ENCODE measurements around the gene ZNF853.

DNA sequence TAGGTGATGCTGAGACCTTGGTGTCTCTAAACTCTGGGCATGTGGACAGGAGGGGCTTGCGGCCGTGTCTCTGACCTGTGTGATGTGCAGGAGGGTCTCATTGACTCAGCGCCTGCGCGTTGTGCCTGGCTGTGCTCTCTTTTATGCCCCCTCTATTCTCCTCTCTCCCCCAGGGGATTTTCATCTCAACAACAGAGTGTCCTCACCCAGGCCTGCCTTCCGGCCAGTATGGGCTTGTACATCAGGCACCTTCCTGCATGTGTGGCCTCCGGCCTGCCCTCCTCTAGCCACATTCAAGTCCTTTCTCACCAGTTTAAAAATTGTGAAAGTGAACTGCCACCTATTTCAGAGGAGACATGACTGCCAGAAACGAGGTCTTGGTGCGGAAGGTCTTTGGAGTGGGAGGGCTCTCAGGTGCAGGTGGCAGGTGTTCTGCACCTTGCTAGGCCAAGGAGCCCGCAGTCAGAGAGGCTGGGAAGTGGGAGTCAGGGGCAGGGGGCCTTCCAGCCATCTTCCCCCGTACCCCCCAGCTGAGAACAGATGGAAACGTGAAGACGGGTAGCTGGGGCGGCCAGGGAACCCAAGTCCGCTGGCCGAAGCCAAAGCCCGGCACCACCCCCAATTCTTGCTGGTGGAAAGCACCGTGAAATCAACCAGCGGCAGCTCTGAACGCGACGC, 26.1 kb upstream of the ZNF853 start:
- no peak for TF ChIP-seq EZH2phosphoT487 (IDR thresholded peaks at IDR 0.05; ENCODE audit: low read depth, severe bottlenecking, unreplicated experiment)
- TF ChIP-seq, protein P1, sequence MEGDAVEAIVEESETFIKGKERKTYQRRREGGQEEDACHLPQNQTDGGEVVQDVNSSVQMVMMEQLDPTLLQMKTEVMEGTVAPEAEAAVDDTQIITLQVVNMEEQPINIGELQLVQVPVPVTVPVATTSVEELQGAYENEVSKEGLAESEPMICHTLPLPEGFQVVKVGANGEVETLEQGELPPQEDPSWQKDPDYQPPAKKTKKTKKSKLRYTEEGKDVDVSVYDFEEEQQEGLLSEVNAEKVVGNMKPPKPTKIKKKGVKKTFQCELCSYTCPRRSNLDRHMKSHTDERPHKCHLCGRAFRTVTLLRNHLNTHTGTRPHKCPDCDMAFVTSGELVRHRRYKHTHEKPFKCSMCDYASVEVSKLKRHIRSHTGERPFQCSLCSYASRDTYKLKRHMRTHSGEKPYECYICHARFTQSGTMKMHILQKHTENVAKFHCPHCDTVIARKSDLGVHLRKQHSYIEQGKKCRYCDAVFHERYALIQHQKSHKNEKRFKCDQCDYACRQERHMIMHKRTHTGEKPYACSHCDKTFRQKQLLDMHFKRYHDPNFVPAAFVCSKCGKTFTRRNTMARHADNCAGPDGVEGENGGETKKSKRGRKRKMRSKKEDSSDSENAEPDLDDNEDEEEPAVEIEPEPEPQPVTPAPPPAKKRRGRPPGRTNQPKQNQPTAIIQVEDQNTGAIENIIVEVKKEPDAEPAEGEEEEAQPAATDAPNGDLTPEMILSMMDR (IDR thresholded peaks at IDR 0.05; ENCODE audit: poor library complexity) = no peak

Data from hepatocyte (in vitro differentiated cells).